PC-3 (cell line): ENCODE data around the gene ROS1. TPM values are rescaled to one million over a fixed set of nuclear protein-coding genes. Genes with fewer than 3 reads are reported as not detected.

Experiments used
- ATAC-seq: fragments of 200-7000 bp; cut with Tn5 transposase; 2 replicates; pipeline ENCODE4 v1.9.1; 2020; ENCODE audit warnings: mild to moderate bottlenecking, moderate library complexity
- BruUV-seq: library from RNA; stranded (reverse); fragments of 400-500 nt; replicated peaks from 2 replicates; lab custom pipeline; 2021; lab: Mats Ljungman, UMichigan
- CTCF ChIA-PET: fragments of 300-600 bp; sonication (Branson Sonifier 250); formaldehyde crosslinking; loops from one replicate; lab custom pipeline; 2022; ENCODE audit warnings: antibody characterized with exemption; lab: Charles Lee
- POLR2A ChIA-PET: fragments of 300-600 bp; sonication (Branson Sonifier 250); formaldehyde crosslinking; loops from one replicate; lab custom pipeline; 2022; ENCODE audit warnings: antibody characterized with exemption; ENCODE audit not compliant: unreplicated experiment; lab: Charles Lee
- DNase-seq: peaks from one replicate; pipeline ENCODE4 v3.0.0-alpha.2; 2015
- H2AFZ ChIP-seq: fragments of 300-600 bp; sonication (generic); 2 replicates; pipeline ENCODE4 v1.6.0; 2016; ENCODE audit warnings: antibody characterized with exemption, low read length
- H3F3A ChIP-seq: fragments of 300-600 bp; sonication (generic); one replicate; pipeline ENCODE4 v1.6.0; 2017; ENCODE audit warnings: antibody characterized with exemption, low read length, control low read depth, mild to moderate bottlenecking; ENCODE audit not compliant: unreplicated experiment
- H3K27ac ChIP-seq: fragments of 300-600 bp; sonication (generic); 2 replicates; pipeline ENCODE4 v1.5.1; 2016; ENCODE audit warnings: mild to moderate bottlenecking, low read length
- H3K27me3 ChIP-seq: fragments of 300-600 bp; sonication (generic); 2 replicates; pipeline ENCODE4 v1.6.1; 2016; ENCODE audit warnings: low read length, mixed read lengths
- H3K36me3 ChIP-seq: fragments of 300-600 bp; sonication (generic); 2 replicates; pipeline ENCODE4 v1.6.1; 2016; ENCODE audit warnings: low read depth, mixed run types, low read length, mixed read lengths
- H3K4me1 ChIP-seq: fragments of 300-600 bp; sonication (generic); 2 replicates; pipeline ENCODE4 v1.5.1; 2016; ENCODE audit warnings: low read length; ENCODE audit not compliant: insufficient read depth
- H3K4me2 ChIP-seq: fragments of 300-600 bp; sonication (generic); 2 replicates; pipeline ENCODE4 v1.6.0; 2016; ENCODE audit warnings: low read length
- H3K4me3 ChIP-seq: fragments of 300-600 bp; sonication (generic); 2 replicates; pipeline ENCODE4 v1.5.1; 2016; ENCODE audit warnings: mild to moderate bottlenecking, low read length, mixed read lengths
- H3K79me2 ChIP-seq: fragments of 300-600 bp; sonication (generic); 2 replicates; pipeline ENCODE4 v1.6.1; 2017; ENCODE audit warnings: low read length, mixed read lengths
- H3K9ac ChIP-seq: fragments of 300-600 bp; sonication (generic); 2 replicates; pipeline ENCODE4 v1.6.0; 2016; ENCODE audit warnings: mild to moderate bottlenecking, low read length
- H3K9me2 ChIP-seq: fragments of 300-600 bp; sonication (generic); replicated peaks from 2 replicates; pipeline ENCODE4 v1.6.1; 2016; ENCODE audit warnings: mixed run types, low read length, mixed read lengths
- H3K9me3 ChIP-seq: fragments of 300-600 bp; sonication (generic); 2 replicates; pipeline ENCODE4 v1.6.1; 2016; ENCODE audit warnings: low read length, mixed read lengths
- H4K20me1 ChIP-seq: fragments of 300-600 bp; sonication (generic); 2 replicates; pipeline ENCODE4 v1.6.1; 2016; ENCODE audit warnings: low read length, mixed read lengths
- EZH2 ChIP-seq: fragments of 300-600 bp; sonication (generic); IDR thresholded peaks from one replicate; pipeline ENCODE4 v1.6.1; 2017; ENCODE audit warnings: antibody characterized with exemption, mild to moderate bottlenecking, low read length; ENCODE audit not compliant: unreplicated experiment
- EZH2phosphoT487 ChIP-seq: fragments of 300-600 bp; sonication (generic); IDR thresholded peaks from 2 replicates; pipeline ENCODE4 v1.6.1; 2018; ENCODE audit warnings: mild to moderate bottlenecking, antibody characterized with exemption, low read length, borderline replicate concordance
- intact Hi-C: fragments of 100-400 bp; cut with micrococcal nuclease; formaldehyde crosslinking; loops from 2 replicates; pipeline ENCODE4 v1.9.0; 2023
- total RNA-seq: library from RNA; depleted of rRNA; stranded (reverse); fragments of >200 nt; gene quantifications from 2 replicates; pipeline ENCODE4 v1.2.3, GENCODE V29; 2014
- TF ChIP-seq, protein P1 (sequence below): fragments of 300-600 bp; sonication (generic); conservative IDR thresholded peaks from 2 replicates; pipeline ENCODE4 v1.5.1; 2017; ENCODE audit warnings: antibody characterized with exemption, low read depth, mild to moderate bottlenecking, low read length

Gene ROS1
- total RNA-seq, 1 experiment from 2014 or later = 0.07 TPM

GRCh38 chr6:117270055-117270842 lies 155.5 kb downstream of the ROS1 start:
- H3K27ac ChIP-seq = no peak overlapping the region
- BruUV-seq = no TSS peak
- no peaks in the 10 kb centered on the region for H3K9me3 ChIP-seq
- no peak overlapping the region for H3K4me2 ChIP-seq
- H3K4me1 ChIP-seq = no peaks in the 10 kb centered on the region
- H3F3A ChIP-seq = no peaks in the 10 kb centered on the region
- DNase-seq = no peak
- H3K36me3 ChIP-seq = no peaks in the 10 kb centered on the region
- ATAC-seq = no peak
- TF ChIP-seq EZH2phosphoT487 = no peak
- TF ChIP-seq, protein P1, sequence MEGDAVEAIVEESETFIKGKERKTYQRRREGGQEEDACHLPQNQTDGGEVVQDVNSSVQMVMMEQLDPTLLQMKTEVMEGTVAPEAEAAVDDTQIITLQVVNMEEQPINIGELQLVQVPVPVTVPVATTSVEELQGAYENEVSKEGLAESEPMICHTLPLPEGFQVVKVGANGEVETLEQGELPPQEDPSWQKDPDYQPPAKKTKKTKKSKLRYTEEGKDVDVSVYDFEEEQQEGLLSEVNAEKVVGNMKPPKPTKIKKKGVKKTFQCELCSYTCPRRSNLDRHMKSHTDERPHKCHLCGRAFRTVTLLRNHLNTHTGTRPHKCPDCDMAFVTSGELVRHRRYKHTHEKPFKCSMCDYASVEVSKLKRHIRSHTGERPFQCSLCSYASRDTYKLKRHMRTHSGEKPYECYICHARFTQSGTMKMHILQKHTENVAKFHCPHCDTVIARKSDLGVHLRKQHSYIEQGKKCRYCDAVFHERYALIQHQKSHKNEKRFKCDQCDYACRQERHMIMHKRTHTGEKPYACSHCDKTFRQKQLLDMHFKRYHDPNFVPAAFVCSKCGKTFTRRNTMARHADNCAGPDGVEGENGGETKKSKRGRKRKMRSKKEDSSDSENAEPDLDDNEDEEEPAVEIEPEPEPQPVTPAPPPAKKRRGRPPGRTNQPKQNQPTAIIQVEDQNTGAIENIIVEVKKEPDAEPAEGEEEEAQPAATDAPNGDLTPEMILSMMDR = no peak
- TF ChIP-seq EZH2 = no peak
- intact Hi-C loops = no loop called here
- H3K9ac ChIP-seq = no peak overlapping the region
- no peak overlapping the region for H3K4me3 ChIP-seq
- CTCF ChIA-PET = no interaction called here
- peaks cover 79% of the 10 kb centered on the region for H3K27me3 ChIP-seq
- H2AFZ ChIP-seq = no peak overlapping the region
- H4K20me1 ChIP-seq = no peaks in the 10 kb centered on the region
- H3K79me2 ChIP-seq = no peaks in the 10 kb centered on the region
- POLR2A ChIA-PET = no interaction called here
- H3K9me2 ChIP-seq = no peaks in the 10 kb centered on the region

DNA sequence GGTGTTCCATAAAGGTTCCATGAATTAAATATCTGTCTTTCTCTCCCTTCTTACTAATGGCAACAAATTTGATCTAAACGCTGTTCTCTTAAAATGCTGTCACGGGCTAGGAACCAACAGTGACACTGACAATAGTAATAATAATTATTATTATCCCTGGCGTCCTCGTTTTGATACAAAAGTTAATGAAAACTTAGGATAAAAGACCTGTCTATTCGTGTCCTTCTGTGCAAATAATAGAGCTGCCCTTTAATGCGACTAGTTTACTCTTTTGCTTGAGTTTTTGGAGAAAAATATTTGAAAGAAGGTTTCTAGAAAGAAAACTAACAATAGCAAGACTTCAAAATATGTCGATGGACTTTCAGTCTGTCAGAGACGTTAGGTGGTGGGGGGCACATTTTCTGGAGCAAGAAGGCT lies 156.1 kb downstream of the ROS1 start:
- ATAC-seq = no peak
- no peak for TF ChIP-seq EZH2
- no peak for TF ChIP-seq EZH2phosphoT487
- TF ChIP-seq, protein P1 = no peak
- Histone ChIP-seq H3K4me2 (no peak overlapping the region), H3K4me3 (no peak overlapping the region), H3K79me2 (no peaks in the 10 kb centered on the region), H3K27ac (no peak overlapping the region), H3K36me3 (no peaks in the 10 kb centered on the region), H3K9me3 (no peaks in the 10 kb centered on the region), H4K20me1 (no peaks in the 10 kb centered on the region), H2AFZ (no peak overlapping the region), H3K27me3 (peaks cover 78% of the 10 kb centered on the region), H3F3A (no peaks in the 10 kb centered on the region), H3K9me2 (no peaks in the 10 kb centered on the region), H3K9ac (no peak overlapping the region), H3K4me1 (no peaks in the 10 kb centered on the region)
- ChIA-PET CTCF (no interaction called here), POLR2A (no interaction called here)
- no TSS peak for BruUV-seq
- no peak for DNase-seq
- intact Hi-C loops = no loop called here

GRCh38 chr6:117268924-117269323 lies 156.8 kb downstream of the ROS1 start:
- no peak overlapping the region for H3K9ac ChIP-seq
- ChIA-PET CTCF (no interaction called here), POLR2A (no interaction called here)
- H3K36me3 ChIP-seq = no peaks in the 10 kb centered on the region
- no peak overlapping the region for H2AFZ ChIP-seq
- H3K4me3 ChIP-seq = no peak overlapping the region
- H3K4me2 ChIP-seq = no peak overlapping the region
- H3K4me1 ChIP-seq = no peaks in the 10 kb centered on the region
- H3F3A ChIP-seq = no peaks in the 10 kb centered on the region
- intact Hi-C loops = no loop called here
- no peaks in the 10 kb centered on the region for H3K79me2 ChIP-seq
- TF ChIP-seq EZH2 (no peak), EZH2phosphoT487 (no peak)
- TF ChIP-seq, protein P1 = no peak
- no TSS peak for BruUV-seq
- no peak for ATAC-seq
- peaks cover 78% of the 10 kb centered on the region for H3K27me3 ChIP-seq
- no peaks in the 10 kb centered on the region for H3K9me2 ChIP-seq
- no peaks in the 10 kb centered on the region for H3K9me3 ChIP-seq
- DNase-seq = no peak
- no peaks in the 10 kb centered on the region for H4K20me1 ChIP-seq
- no peak overlapping the region for H3K27ac ChIP-seq
